Measurements from ENCODE around the gene AVL9. TPM values are rescaled to one million over a fixed set of nuclear protein-coding genes. Genes with fewer than 3 reads are reported as not detected.

AVL9 gene
- total RNA-seq, 3 donors from 2014 or later (not counting 1 experiment from before 2014, with no cell fraction given): 36.0 to 50.0 (median 43.8) TPM

- Mint-ChIP-seq H3K9me3 (peaks cover 2 to 3% of the 10 kb centered on the region in 2 donors), H3K27ac (no peak overlapping the region), H3K36me3 (peaks cover 13% of the 10 kb centered on the region), H3K27me3 (ENCODE audit: low read depth in 2 of 2) (no peaks in the 10 kb centered on the region), H3K4me3 (no peak overlapping the region), H3K4me1 (peaks cover 47 to 51% of the 10 kb centered on the region in 2 donors)
- H3K9me3 ChIP-seq (ENCODE audit: control insufficient read depth, insufficient read depth, low read length): peaks cover 14% of the 10 kb centered on the region
- ATAC-seq (no peak), DNase-seq (no peak)
- intact Hi-C loops (cut with micrococcal nuclease): no loop called here
- H3K36me3 ChIP-seq (ENCODE audit: control insufficient read depth, insufficient read depth, low read length): no peaks in the 10 kb centered on the region
- TF ChIP-seq CTCF (IDR thresholded peaks at IDR 0.05): no peak
- H3K27ac ChIP-seq (ENCODE audit: low read length): no peak overlapping the region
- no peak overlapping the region for H3K4me3 ChIP-seq (ENCODE audit: low read length)
- WGBS (ENCODE audit: insufficient coverage): 99% methylated on average over 5 of the region's 6 CpGs
- H3K27me3 ChIP-seq (ENCODE audit: control insufficient read depth, insufficient read depth, low read length): no peaks in the 10 kb centered on the region
- no peaks in the 10 kb centered on the region for H3K4me1 ChIP-seq (ENCODE audit: control insufficient read depth, insufficient read depth, low read length)
These were observed 27.6 kb downstream of the AVL9 start for GRCh38 chr7:32522746-32523530.

- no peak for ATAC-seq
- TF ChIP-seq CTCF (IDR thresholded peaks at IDR 0.05): no peak
- no peaks in the 10 kb centered on the region for H3K27me3 ChIP-seq (ENCODE audit: control insufficient read depth, insufficient read depth, low read length)
- intact Hi-C loops (cut with micrococcal nuclease): no loop called here
- H3K4me1 Mint-ChIP-seq: peaks cover 60 to 65% of the 10 kb centered on the region in 2 donors
- H3K36me3 ChIP-seq (ENCODE audit: control insufficient read depth, insufficient read depth, low read length): no peaks in the 10 kb centered on the region
- no peak overlapping the region for H3K27ac ChIP-seq (ENCODE audit: low read length)
- DNase-seq: no peak
- no peaks in the 10 kb centered on the region for H3K27me3 Mint-ChIP-seq (ENCODE audit: low read depth in 2 of 2)
- peaks cover 13% of the 10 kb centered on the region for H3K36me3 Mint-ChIP-seq
- H3K4me1 ChIP-seq (ENCODE audit: control insufficient read depth, insufficient read depth, low read length): no peaks in the 10 kb centered on the region
- no peak overlapping the region for H3K4me3 Mint-ChIP-seq
- H3K9me3 ChIP-seq (ENCODE audit: control insufficient read depth, insufficient read depth, low read length): peaks cover 7% of the 10 kb centered on the region
- H3K9me3 Mint-ChIP-seq: peaks cover 2 to 3% of the 10 kb centered on the region in 2 donors
- H3K27ac Mint-ChIP-seq: peak overlapping the region in 1 of 2 donors; percentile 40
- no peak overlapping the region for H3K4me3 ChIP-seq (ENCODE audit: low read length)
These were observed 29.3 kb downstream of the AVL9 start for GRCh38 chr7:32524631-32525030.

GRCh38 chr7:32525839-32526238 lies 30.6 kb downstream of the AVL9 start:
- DNase-seq: no peak
- Mint-ChIP-seq H3K27me3 (ENCODE audit: low read depth in 2 of 2) (no peaks in the 10 kb centered on the region), H3K9me3 (no peaks in the 10 kb centered on the region), H3K4me1 (peaks cover 52 to 53% of the 10 kb centered on the region in 2 donors), H3K27ac (peak overlapping the region in 1 of 2 donors; percentile 36), H3K36me3 (peaks cover 6% of the 10 kb centered on the region), H3K4me3 (no peak overlapping the region)
- Histone ChIP-seq H3K27ac (ENCODE audit: low read length) (no peak overlapping the region), H3K36me3 (ENCODE audit: control insufficient read depth, insufficient read depth, low read length) (no peaks in the 10 kb centered on the region), H3K9me3 (ENCODE audit: control insufficient read depth, insufficient read depth, low read length) (no peaks in the 10 kb centered on the region), H3K4me1 (ENCODE audit: control insufficient read depth, insufficient read depth, low read length) (no peaks in the 10 kb centered on the region), H3K4me3 (ENCODE audit: low read length) (no peak overlapping the region), H3K27me3 (ENCODE audit: control insufficient read depth, insufficient read depth, low read length) (no peaks in the 10 kb centered on the region)
- 92% methylated on average over 3 of the region's 4 CpGs for whole genome bisulfite sequencing (ENCODE audit: insufficient coverage)
- intact Hi-C loops (cut with micrococcal nuclease): no loop called here
- TF ChIP-seq CTCF (IDR thresholded peaks at IDR 0.05): no peak
- ATAC-seq: no peak

- H3K4me3 Mint-ChIP-seq: no peak overlapping the region
- Histone ChIP-seq H3K4me1 (ENCODE audit: control insufficient read depth, insufficient read depth, low read length) (peaks cover 5% of the 10 kb centered on the region), H3K9me3 (ENCODE audit: control insufficient read depth, insufficient read depth, low read length) (no peaks in the 10 kb centered on the region), H3K4me3 (ENCODE audit: low read length) (no peak overlapping the region), H3K27me3 (ENCODE audit: control insufficient read depth, insufficient read depth, low read length) (no peaks in the 10 kb centered on the region), H3K27ac (ENCODE audit: low read length) (no peak overlapping the region), H3K36me3 (ENCODE audit: control insufficient read depth, insufficient read depth, low read length) (peaks cover 3% of the 10 kb centered on the region)
- TF ChIP-seq CTCF (IDR thresholded peaks at IDR 0.05): no peak
- no peaks in the 10 kb centered on the region for H3K9me3 Mint-ChIP-seq
- peaks cover 54 to 56% of the 10 kb centered on the region in 2 donors for H3K4me1 Mint-ChIP-seq
- intact Hi-C loops (cut with micrococcal nuclease): no loop called here
- H3K27ac Mint-ChIP-seq: no peak overlapping the region
- ATAC-seq: no peak
- no peaks in the 10 kb centered on the region for H3K27me3 Mint-ChIP-seq (ENCODE audit: low read depth in 2 of 2)
- DNase-seq: no peak
- WGBS (ENCODE audit: insufficient coverage): 97% methylated on average over 13 of the region's 13 CpGs
- no peaks in the 10 kb centered on the region for H3K36me3 Mint-ChIP-seq
These were observed 36.1 kb downstream of the AVL9 start for GRCh38 chr7:32531402-32531801.

All from natural killer cell (primary cell).